ENCODE measurements around the gene EIF4G1. TPM values are rescaled to one million over a fixed set of nuclear protein-coding genes. Genes with fewer than 3 reads are reported as not detected.

The EIF4G1 gene
- total and polyA plus RNA-seq, 2 of the 4 experiments (the other 2 are of a cell fraction), result 225 to 274 TPM

DNA sequence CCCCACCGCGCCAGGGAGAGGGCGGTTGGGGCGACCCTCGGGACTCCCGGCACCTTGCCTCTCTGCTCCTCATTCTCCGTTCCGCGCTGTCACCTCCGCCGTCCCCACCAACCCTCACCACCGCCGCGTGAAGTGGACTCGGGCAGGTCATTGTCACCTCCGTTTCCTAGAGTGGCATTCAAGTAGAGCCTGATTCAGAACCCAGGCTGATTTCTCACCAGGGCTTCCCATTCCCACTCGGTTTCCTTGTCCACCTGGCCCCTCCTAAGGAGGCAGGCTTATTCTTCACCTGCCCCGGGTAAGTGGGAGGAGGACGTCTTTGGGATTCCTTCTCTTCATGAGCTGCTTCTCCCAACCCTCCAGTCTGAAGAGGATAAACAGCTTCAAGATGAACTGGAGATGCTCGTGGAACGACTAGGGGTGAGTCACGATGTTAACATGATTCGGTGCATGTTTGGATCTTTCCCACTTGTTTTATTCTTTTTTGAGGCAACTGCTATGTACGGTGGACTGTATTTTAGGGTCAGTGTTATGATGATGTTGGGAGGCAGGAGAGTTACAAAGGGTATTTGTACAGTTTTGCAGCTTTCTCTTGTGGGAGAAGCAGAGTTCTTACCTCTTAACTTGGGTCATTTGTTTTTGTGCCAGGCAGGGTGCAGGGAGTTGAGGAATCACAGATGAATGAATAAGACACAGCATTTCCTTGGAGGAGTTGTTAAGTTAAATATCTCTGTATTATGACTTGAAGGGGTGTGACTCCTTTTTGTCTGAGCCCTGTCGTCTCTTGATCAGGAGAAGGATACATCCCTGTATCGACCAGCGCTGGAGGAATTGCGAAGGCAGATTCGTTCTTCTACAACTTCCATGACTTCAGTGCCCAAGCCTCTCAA is 14.7 kb upstream of the EIF4G1 start:
- ChIA-PET POLR2A (ENCODE audit: unreplicated experiment) (no interaction called here), CTCF (interaction anchor here (0.9 kb wide), 1 partner anchor 11 kb away, joined by 3 read pairs; no protein-coding TSS in a partner anchor)
- H3K9me1 ChIP-seq (ENCODE audit: insufficient read depth, low read length), result no peaks in the 10 kb centered on the region; the same call in 1 of the 2 replicates
- peak overlapping the region; percentile 0 to 67; a peak in 2 of 4 replicates for H4K8ac ChIP-seq (ENCODE audit: low read depth in 2 of 2, low read length in 2 of 2)
- H3K18ac ChIP-seq (ENCODE audit: low read depth, low read length), result no peak overlapping the region
- dilution Hi-C loops (cut with HindIII; ENCODE audit: low sequenced_read_pairs, unreplicated experiment), result no loop called here
- peak overlapping the region; percentile 12; the same call in 1 of the 3 replicates for H2BK15ac ChIP-seq (ENCODE audit: low read depth, low read length)
- peak overlapping the region; percentile 65 for H4K5ac ChIP-seq (ENCODE audit: low read depth, low read length)
- peak overlapping the region; percentile 95 for H3K4me2 ChIP-seq (ENCODE audit: low read depth, low read length)
- peak overlapping the region; percentile 98 for H2AK9ac ChIP-seq (replicated peaks; ENCODE audit: low read depth, low read length, poor library complexity)
- peaks cover 2% of the 10 kb centered on the region; the same call in 1 of the 2 replicates for H3K27me3 ChIP-seq (ENCODE audit: control insufficient read depth, insufficient read depth, low read length)
- peaks cover 2% of the 10 kb centered on the region; the same call in 1 of the 2 replicates for H3K4me1 ChIP-seq (ENCODE audit: control insufficient read depth, insufficient read depth, low read length)
- peaks cover 36% of the 10 kb centered on the region for H3K36me3 ChIP-seq (ENCODE audit: control insufficient read depth, insufficient read depth, low read length)
- intact Hi-C loops (cut with micrococcal nuclease), result loop anchor here (1.0 kb wide), 1 partner anchor 15 kb away; the partner anchor contains the start of gene EIF4G1
- peak overlapping the region; percentile 85 for H2BK5ac ChIP-seq (ENCODE audit: low read depth, low read length, poor library complexity, severe bottlenecking)
- ATAC-seq (ENCODE audit: low read depth) (peak; percentile 15), DNase-seq (peak; percentile 73)
- peak overlapping the region; percentile 96 for H3K4me3 ChIP-seq (ENCODE audit: insufficient read depth, low read depth, low read length)
- peak overlapping the region; percentile 57 for H4K91ac ChIP-seq (ENCODE audit: insufficient read depth, low read depth, low read length)
- peaks cover 27 to 49% of the 10 kb centered on the region in 2 experiments for H3K79me1 ChIP-seq (ENCODE audit: low read depth in 1 of 2, low read length in 2 of 2)
- H4K20me1 ChIP-seq (ENCODE audit: insufficient read depth, low read length), result peaks cover 44% of the 10 kb centered on the region
- WGBS, 2 experiments (ENCODE audit: extremely low coverage in 2 of 2, insufficient read length in 1 of 2), result 0% methylated on average over 10 of the region's 29 CpGs; no CpG with 5 or more reads in 1 of the 2 experiments
- peak overlapping the region; percentile 86 for H2AFZ ChIP-seq (replicated peaks; ENCODE audit: low read length, poor library complexity)
- H3K56ac ChIP-seq (ENCODE audit: extremely low read depth, insufficient read depth, low read length), result peak overlapping the region; percentile 83
- no TSS peak for BruUV-seq (replicated peaks)
- peak overlapping the region; percentile 93 for H3K9ac ChIP-seq (ENCODE audit: low read depth, low read length)
- peak overlapping the region; percentile 62 for H3K14ac ChIP-seq (replicated peaks; ENCODE audit: low read depth, low read length)
- H3K27ac ChIP-seq (ENCODE audit: insufficient read depth, low read length), result peak overlapping the region; percentile 91
- no peaks in the 10 kb centered on the region for H3K9me3 ChIP-seq (ENCODE audit: control insufficient read depth, insufficient read depth, low read length)
- in situ Hi-C loops (cut with MboI; ENCODE audit: low sequenced_read_pairs), result no loop called here
- no peak overlapping the region for H2BK20ac ChIP-seq (ENCODE audit: low read depth, low read length)
- peak overlapping the region; percentile 58 for H2AK5ac ChIP-seq (ENCODE audit: low read depth, low read length)
- H2BK120ac ChIP-seq (ENCODE audit: low read depth, low read length), result peak overlapping the region; percentile 64
- peak overlapping the region; percentile 76 for H3K4ac ChIP-seq (ENCODE audit: low read depth, low read length)
- peak overlapping the region; percentile 96 for H3K23ac ChIP-seq (ENCODE audit: low read depth, low read length)
- TF ChIP-seq, protein P1, sequence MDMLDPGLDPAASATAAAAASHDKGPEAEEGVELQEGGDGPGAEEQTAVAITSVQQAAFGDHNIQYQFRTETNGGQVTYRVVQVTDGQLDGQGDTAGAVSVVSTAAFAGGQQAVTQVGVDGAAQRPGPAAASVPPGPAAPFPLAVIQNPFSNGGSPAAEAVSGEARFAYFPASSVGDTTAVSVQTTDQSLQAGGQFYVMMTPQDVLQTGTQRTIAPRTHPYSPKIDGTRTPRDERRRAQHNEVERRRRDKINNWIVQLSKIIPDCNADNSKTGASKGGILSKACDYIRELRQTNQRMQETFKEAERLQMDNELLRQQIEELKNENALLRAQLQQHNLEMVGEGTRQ (IDR thresholded peaks at IDR 0.05; ENCODE audit: low read depth, low read length), result no peak
- no peak for TF ChIP-seq RCOR1 (IDR thresholded peaks at IDR 0.05; ENCODE audit: insufficient replicate concordance, low read length)
- TF ChIP-seq NFE2L2 (IDR thresholded peaks at IDR 0.05; ENCODE audit: low read depth, low read length), result no peak
- no peak for TF ChIP-seq RAD21 (IDR thresholded peaks at IDR 0.05; ENCODE audit: low read length)
- TF ChIP-seq FOS (IDR thresholded peaks at IDR 0.05; ENCODE audit: low read depth, low read length), result peak; percentile 33; the same call in 1 of the 2 replicates
- TF ChIP-seq MAZ (IDR thresholded peaks at IDR 0.05; ENCODE audit: borderline replicate concordance, low read depth, low read length), result no peak
- no peak for TF ChIP-seq RFX5 (IDR thresholded peaks at IDR 0.05; ENCODE audit: low read depth, low read length)
- no peak for TF ChIP-seq SMC3 (IDR thresholded peaks at IDR 0.05; ENCODE audit: low read depth, low read length)
- peak; percentile 61 for TF ChIP-seq POLR2A (IDR thresholded peaks at IDR 0.05; ENCODE audit: low read depth, low read length)
- TF ChIP-seq, protein P2, sequence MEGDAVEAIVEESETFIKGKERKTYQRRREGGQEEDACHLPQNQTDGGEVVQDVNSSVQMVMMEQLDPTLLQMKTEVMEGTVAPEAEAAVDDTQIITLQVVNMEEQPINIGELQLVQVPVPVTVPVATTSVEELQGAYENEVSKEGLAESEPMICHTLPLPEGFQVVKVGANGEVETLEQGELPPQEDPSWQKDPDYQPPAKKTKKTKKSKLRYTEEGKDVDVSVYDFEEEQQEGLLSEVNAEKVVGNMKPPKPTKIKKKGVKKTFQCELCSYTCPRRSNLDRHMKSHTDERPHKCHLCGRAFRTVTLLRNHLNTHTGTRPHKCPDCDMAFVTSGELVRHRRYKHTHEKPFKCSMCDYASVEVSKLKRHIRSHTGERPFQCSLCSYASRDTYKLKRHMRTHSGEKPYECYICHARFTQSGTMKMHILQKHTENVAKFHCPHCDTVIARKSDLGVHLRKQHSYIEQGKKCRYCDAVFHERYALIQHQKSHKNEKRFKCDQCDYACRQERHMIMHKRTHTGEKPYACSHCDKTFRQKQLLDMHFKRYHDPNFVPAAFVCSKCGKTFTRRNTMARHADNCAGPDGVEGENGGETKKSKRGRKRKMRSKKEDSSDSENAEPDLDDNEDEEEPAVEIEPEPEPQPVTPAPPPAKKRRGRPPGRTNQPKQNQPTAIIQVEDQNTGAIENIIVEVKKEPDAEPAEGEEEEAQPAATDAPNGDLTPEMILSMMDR (conservative IDR thresholded peaks at IDR 0.05; ENCODE audit: low read depth, low read length), result no peak
- no peak for TF ChIP-seq CEBPB (IDR thresholded peaks at IDR 0.05; ENCODE audit: low read depth, low read length)
- no peak for TF ChIP-seq CHD1 (IDR thresholded peaks at IDR 0.05; ENCODE audit: low read depth, low read length)
- TF ChIP-seq MXI1 (IDR thresholded peaks at IDR 0.05; ENCODE audit: borderline replicate concordance, low read depth, low read length), result peak; percentile 76; the same call in 1 of the 2 replicates
- no peak for TF ChIP-seq BHLHE40 (IDR thresholded peaks at IDR 0.05; ENCODE audit: low read depth, low read length)

All from IMR-90 (cell line).